Cardiac muscle cell (in vitro differentiated cells and primary cell): ENCODE data around the gene FDCSP. TPM values are rescaled to one million over a fixed set of nuclear protein-coding genes. Genes with fewer than 3 reads are reported as not detected.
A peak's percentile ranks its signal among the peaks of the same experiment; 100 is the strongest.

ENCODE experiments used
- DNase-seq, 2 donors: peaks; one replicate each; pipeline versions ENCODE4 v3.0.0 to v3.0.0-alpha.2; 2010 to 2017; ENCODE audit warnings: low read depth in 1 of 2, low spot score in 1 of 2
- H3K27ac ChIP-seq: fragments of 200-600 bp; sonication (generic); 2 replicates; pipeline ENCODE4 v1.5.1; 2016
- H3K27me3 ChIP-seq: fragments of 200-600 bp; sonication (generic); 2 replicates; pipeline ENCODE4 v1.6.0; 2016; ENCODE audit warnings: control low read depth
- H3K36me3 ChIP-seq: fragments of 200-600 bp; sonication (generic); 2 replicates; pipeline ENCODE4 v1.5.1; 2016; ENCODE audit warnings: control low read depth
- H3K4me1 ChIP-seq: fragments of 200-600 bp; sonication (generic); 2 replicates; pipeline ENCODE4 v1.8.1; 2017; ENCODE audit warnings: low read depth, mild to moderate bottlenecking, mixed run types
- H3K4me3 ChIP-seq: fragments of 200-600 bp; sonication (generic); 2 replicates; pipeline ENCODE4 v1.5.1; 2016; ENCODE audit warnings: mild to moderate bottlenecking
- H3K9me3 ChIP-seq: fragments of 200-600 bp; sonication (generic); 2 replicates; pipeline ENCODE4 v1.5.1; 2017; ENCODE audit warnings: low read depth, mild to moderate bottlenecking, control low read depth
- polyA plus RNA-seq: library from polyadenylated mRNA; unstranded; fragments of >200 nt; fragmentation: Nextera tagmentation; extraction: Ambion mirVana; gene quantifications from 2 replicates; pipeline ENCODE4 v1.2.1, GENCODE V29; 2016
- total RNA-seq: library from RNA; depleted of rRNA; stranded (reverse); fragments of >200 nt; gene quantifications from 2 replicates; pipeline ENCODE4 v1.2.3, GENCODE V29; 2016
- TF ChIP-seq, protein P1 (sequence below): IDR thresholded peaks from 2 replicates; pipeline ENCODE4 v1.5.1; 2012; ENCODE audit warnings: low read depth, mild to moderate bottlenecking, low read length

FDCSP gene
- total and polyA plus RNA-seq, 2 experiments from 2014 or later = not detected

DNA sequence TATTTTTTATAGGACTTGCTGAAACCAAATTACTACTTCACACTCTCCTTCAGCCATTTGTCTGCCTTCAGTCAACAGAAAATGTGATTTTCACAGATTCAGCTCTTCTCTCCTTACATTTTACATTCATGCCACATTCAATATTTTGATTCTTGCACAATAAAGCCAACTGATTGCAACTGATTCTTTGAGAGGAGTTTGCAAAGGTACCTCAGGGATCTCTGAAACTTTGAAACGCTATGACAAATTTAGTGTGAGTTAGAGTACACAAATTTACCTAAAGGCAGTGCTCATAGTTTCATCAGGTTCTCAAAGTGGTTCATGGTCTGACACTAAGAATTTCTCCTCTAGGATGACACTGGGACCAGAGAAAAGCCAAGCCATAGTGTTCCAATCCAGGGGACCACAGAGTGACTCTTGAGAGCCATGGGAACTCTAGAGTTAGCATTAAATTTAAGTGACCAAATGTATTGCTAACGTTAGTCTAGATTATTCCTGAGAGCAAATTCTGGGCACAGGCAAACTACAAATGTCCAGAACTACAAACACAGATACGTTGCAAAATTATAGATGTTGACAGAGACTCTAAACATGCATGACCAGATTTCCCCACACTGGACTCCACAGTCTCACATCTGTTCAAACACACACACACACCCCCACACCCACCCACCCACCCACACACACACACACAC, 25.5 kb downstream of the FDCSP start:
- TF ChIP-seq, protein P1, sequence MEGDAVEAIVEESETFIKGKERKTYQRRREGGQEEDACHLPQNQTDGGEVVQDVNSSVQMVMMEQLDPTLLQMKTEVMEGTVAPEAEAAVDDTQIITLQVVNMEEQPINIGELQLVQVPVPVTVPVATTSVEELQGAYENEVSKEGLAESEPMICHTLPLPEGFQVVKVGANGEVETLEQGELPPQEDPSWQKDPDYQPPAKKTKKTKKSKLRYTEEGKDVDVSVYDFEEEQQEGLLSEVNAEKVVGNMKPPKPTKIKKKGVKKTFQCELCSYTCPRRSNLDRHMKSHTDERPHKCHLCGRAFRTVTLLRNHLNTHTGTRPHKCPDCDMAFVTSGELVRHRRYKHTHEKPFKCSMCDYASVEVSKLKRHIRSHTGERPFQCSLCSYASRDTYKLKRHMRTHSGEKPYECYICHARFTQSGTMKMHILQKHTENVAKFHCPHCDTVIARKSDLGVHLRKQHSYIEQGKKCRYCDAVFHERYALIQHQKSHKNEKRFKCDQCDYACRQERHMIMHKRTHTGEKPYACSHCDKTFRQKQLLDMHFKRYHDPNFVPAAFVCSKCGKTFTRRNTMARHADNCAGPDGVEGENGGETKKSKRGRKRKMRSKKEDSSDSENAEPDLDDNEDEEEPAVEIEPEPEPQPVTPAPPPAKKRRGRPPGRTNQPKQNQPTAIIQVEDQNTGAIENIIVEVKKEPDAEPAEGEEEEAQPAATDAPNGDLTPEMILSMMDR = no peak
- H3K27ac ChIP-seq = no peak overlapping the region
- H3K9me3 ChIP-seq = no peaks in the 10 kb centered on the region
- H3K4me3 ChIP-seq = no peak overlapping the region
- H3K36me3 ChIP-seq = no peaks in the 10 kb centered on the region
- DNase-seq = no peak
- H3K27me3 ChIP-seq = no peaks in the 10 kb centered on the region
- peaks cover 3% of the 10 kb centered on the region for H3K4me1 ChIP-seq

DNA sequence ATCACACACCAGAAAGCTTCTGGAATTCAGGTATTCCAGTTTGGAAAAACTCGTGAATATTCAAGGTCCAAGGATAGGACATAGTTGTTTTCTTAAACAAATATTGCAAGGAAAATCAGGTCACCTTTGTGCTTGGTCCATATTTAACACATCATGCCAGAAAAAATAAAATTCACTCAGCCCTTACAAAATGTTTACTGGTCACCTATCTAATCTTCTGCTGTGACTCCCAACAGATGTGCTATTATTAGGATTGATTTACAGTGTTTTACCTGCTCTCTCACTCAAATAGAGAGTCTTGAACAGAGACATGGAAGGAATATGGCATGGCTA, 26.0 kb downstream of the FDCSP start:
- Histone ChIP-seq H3K9me3 (no peaks in the 10 kb centered on the region), H3K36me3 (no peaks in the 10 kb centered on the region), H3K4me3 (no peak overlapping the region), H3K27ac (no peak overlapping the region), H3K27me3 (no peaks in the 10 kb centered on the region), H3K4me1 (peaks cover 3% of the 10 kb centered on the region)
- TF ChIP-seq, protein P1 = no peak
- no peak for DNase-seq

DNA sequence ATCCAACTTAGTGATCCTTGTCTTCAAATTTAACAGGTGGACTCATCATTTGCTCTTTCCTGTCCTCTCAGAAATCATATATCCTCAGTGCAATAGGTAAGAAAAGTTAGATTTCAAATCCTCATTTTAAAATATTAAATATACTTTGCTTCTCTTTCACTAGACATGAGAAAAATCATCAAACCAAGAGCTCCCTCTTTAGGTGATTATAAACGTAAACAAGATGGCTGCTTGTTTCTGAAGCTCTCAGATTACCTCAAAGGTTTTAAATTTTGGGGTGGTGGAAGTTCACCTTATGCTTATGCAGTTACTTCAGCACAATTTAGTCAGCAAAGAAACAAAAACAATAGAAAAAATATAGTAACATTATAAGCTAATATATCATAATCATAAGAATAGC, 43.8 kb downstream of the FDCSP start:
- DNase-seq = peak; percentile 16 to 19
- TF ChIP-seq, protein P1 = peak; percentile 17
- Histone ChIP-seq H3K27me3 (no peaks in the 10 kb centered on the region), H3K4me3 (no peak overlapping the region), H3K36me3 (no peaks in the 10 kb centered on the region), H3K27ac (no peak overlapping the region), H3K9me3 (no peaks in the 10 kb centered on the region), H3K4me1 (no peaks in the 10 kb centered on the region)

DNA sequence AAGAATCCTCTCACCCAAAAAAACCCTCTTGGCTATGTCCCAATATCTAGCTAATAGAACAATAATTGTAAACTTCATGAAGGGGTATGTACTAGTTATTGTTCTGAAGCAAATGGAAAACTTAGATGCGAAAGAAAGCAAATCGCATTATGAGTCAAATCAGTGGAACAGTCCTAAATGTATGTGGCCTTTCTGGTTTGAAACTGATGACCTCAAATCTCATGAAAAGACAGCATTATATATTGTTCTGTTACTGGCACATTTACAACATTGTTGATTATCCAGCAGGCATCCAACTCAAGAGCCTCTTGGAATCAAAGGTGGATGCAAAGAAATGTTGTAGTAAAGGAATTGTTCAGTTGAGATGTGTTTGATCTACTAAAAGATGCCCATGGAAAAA, 51.2 kb downstream of the FDCSP start:
- DNase-seq = no peak
- Histone ChIP-seq H3K4me1 (no peaks in the 10 kb centered on the region), H3K27me3 (no peaks in the 10 kb centered on the region), H3K4me3 (no peak overlapping the region), H3K9me3 (no peaks in the 10 kb centered on the region), H3K27ac (no peak overlapping the region), H3K36me3 (no peaks in the 10 kb centered on the region)
- TF ChIP-seq, protein P1 = no peak

DNA sequence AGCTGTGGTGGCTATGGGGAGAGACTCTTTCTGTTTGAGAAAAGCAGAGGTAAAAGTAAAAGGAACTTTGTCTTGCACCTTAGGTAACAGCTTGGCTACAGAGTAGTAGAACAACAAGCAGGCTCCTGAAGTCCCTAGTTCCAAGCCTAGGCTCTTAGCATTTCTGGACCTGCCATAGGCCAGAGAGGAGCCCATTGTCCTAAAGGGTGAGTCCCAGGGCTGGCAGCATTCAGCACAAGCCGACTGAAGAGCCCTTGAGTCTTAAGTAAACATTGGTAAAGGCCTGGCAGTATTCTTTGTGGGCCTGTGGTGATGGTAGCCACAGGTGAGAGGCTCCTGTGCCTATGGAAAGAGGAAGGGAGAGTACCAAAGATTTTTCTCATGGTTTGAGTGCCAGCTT, 54.6 kb downstream of the FDCSP start:
- H3K4me1 ChIP-seq = no peaks in the 10 kb centered on the region
- TF ChIP-seq, protein P1 = no peak
- no peaks in the 10 kb centered on the region for H3K36me3 ChIP-seq
- H3K27ac ChIP-seq = no peak overlapping the region
- H3K4me3 ChIP-seq = no peak overlapping the region
- H3K9me3 ChIP-seq = no peaks in the 10 kb centered on the region
- DNase-seq = no peak
- H3K27me3 ChIP-seq = no peaks in the 10 kb centered on the region

Other genes starting within 250 kb of the FDCSP start
- gene STATH, start 230.2 kb upstream of the FDCSP start, total RNA-seq = not detected in 2 replicates
- gene STATH, start 230.2 kb upstream of the FDCSP start, polyA plus RNA-seq = 1.9 TPM in 1 of 2 replicates, not detected in the other
- not detected in 2 replicates for gene HTN3, start 197.7 kb upstream of the FDCSP start, total RNA-seq
- not detected in 2 replicates for gene HTN3, start 197.7 kb upstream of the FDCSP start, polyA plus RNA-seq
- not detected in 2 replicates for gene HTN1, start 175.7 kb upstream of the FDCSP start, total RNA-seq
- not detected in 2 replicates for gene HTN1, start 175.7 kb upstream of the FDCSP start, polyA plus RNA-seq
- not detected in 2 replicates for gene PRR27, start 71.9 kb upstream of the FDCSP start, total RNA-seq
- gene PRR27, start 71.9 kb upstream of the FDCSP start, polyA plus RNA-seq = not detected in 2 replicates
- gene ODAM, start 30.4 kb upstream of the FDCSP start, total RNA-seq = 21.1 and 24.6 TPM in 2 replicates
- 56.4 and 64.5 TPM in 2 replicates for gene ODAM, start 30.4 kb upstream of the FDCSP start, polyA plus RNA-seq
- not detected in 2 replicates for gene CSN3, start 16.5 kb downstream of the FDCSP start, total RNA-seq
- not detected in 2 replicates for gene CSN3, start 16.5 kb downstream of the FDCSP start, polyA plus RNA-seq
- not detected in 2 replicates for gene CABS1, start 108.9 kb downstream of the FDCSP start, total RNA-seq
- gene CABS1, start 108.9 kb downstream of the FDCSP start, polyA plus RNA-seq = 0.55 TPM in 1 of 2 replicates, not detected in the other
- not detected in 2 replicates for gene SMR3A, start 134.6 kb downstream of the FDCSP start, total RNA-seq
- gene SMR3A, start 134.6 kb downstream of the FDCSP start, polyA plus RNA-seq = not detected in 2 replicates
- not detected in 2 replicates for gene SMR3B, start 157.0 kb downstream of the FDCSP start, total RNA-seq
- not detected in 2 replicates for gene SMR3B, start 157.0 kb downstream of the FDCSP start, polyA plus RNA-seq
- not detected in 2 replicates for gene OPRPN, start 171.8 kb downstream of the FDCSP start, total RNA-seq
- gene OPRPN, start 171.8 kb downstream of the FDCSP start, polyA plus RNA-seq = not detected in 2 replicates
- gene MUC7, start 246.1 kb downstream of the FDCSP start, total RNA-seq = not detected in 2 replicates
- gene MUC7, start 246.1 kb downstream of the FDCSP start, polyA plus RNA-seq = not detected in 2 replicates